H1 (cell line): ENCODE data around the gene SLC12A5. TPM values are rescaled to one million over a fixed set of nuclear protein-coding genes. Genes with fewer than 3 reads are reported as not detected.

Source experiments
- CTCF ChIA-PET: fragments of 300-600 bp; sonication (Branson Sonifier 250); formaldehyde crosslinking; loops from one replicate; lab custom pipeline; 2021; ENCODE audit not compliant: partially characterized antibody; lab: Charles Lee
- POLR2A ChIA-PET: fragments of 300-600 bp; sonication (Branson Sonifier 250); formaldehyde crosslinking; loops from one replicate; lab custom pipeline; 2021; ENCODE audit warnings: inconsistent platforms; ENCODE audit not compliant: partially characterized antibody; lab: Charles Lee
- DNase-seq, 2 experiments: peaks; one replicate each; pipeline versions ENCODE4 v3.0.0 to v3.0.0-alpha.2; 2010 to 2022; ENCODE audit warnings: low spot score in 2 of 2, low read depth in 1 of 2, mixed read lengths in 1 of 2
- FAIRE-seq: peaks from 2 replicates; lab custom pipeline; 2011; peaks lifted over from hg19 to GRCh38; lab: Jason Lieb, UNC
- H2AFZ ChIP-seq: 2 replicates; pipeline ENCODE4 v1.8.1; 2012; ENCODE audit warnings: low read length, inconsistent platforms
- H2AK5ac ChIP-seq: 2 replicates; pipeline ENCODE4 v1.6.1; 2013; ENCODE audit warnings: low read depth, low read length
- H2BK120ac ChIP-seq: replicated peaks from 2 replicates; pipeline ENCODE3; 2013; ENCODE audit warnings: low read depth, low read length, inconsistent platforms
- H2BK12ac ChIP-seq: 2 replicates; pipeline ENCODE4 v1.6.1; 2013; ENCODE audit warnings: low read depth, low read length
- H2BK15ac ChIP-seq: 2 replicates; pipeline ENCODE4 v1.6.1; 2013; ENCODE audit warnings: low read length
- H2BK20ac ChIP-seq: 2 replicates; pipeline ENCODE4 v1.6.1; 2013; ENCODE audit warnings: low read length
- H2BK5ac ChIP-seq: 2 replicates; pipeline ENCODE4 v1.6.1; 2013; ENCODE audit warnings: low read depth, low read length
- H3K14ac ChIP-seq: 2 replicates; pipeline ENCODE4 v1.6.1; 2013; ENCODE audit warnings: inconsistent platforms; ENCODE audit not compliant: insufficient read length
- H3K18ac ChIP-seq: 2 replicates; pipeline ENCODE4 v1.6.1; 2013; ENCODE audit warnings: low read length; ENCODE audit errors: extremely low read depth
- H3K23ac ChIP-seq: 2 replicates; pipeline ENCODE4 v1.6.1; 2013; ENCODE audit warnings: inconsistent platforms; ENCODE audit not compliant: insufficient read length
- H3K23me2 ChIP-seq: 2 replicates; pipeline ENCODE4 v1.6.1; 2013; ENCODE audit warnings: low read depth, low read length
- H3K27ac ChIP-seq: 2 replicates; pipeline ENCODE4 v1.6.1; 2011; ENCODE audit warnings: low read depth, low read length, inconsistent platforms
- H3K27me3 ChIP-seq, 4 experiments: replicated peaks in 1 of 4; 1 replicate in 1 of 4; 2 replicates in 3 of 4; pipeline versions ENCODE4 v1.6.1 to v1.8.1; 2011 to 2013; ENCODE audit warnings: low read length in 3 of 4, mild to moderate bottlenecking in 3 of 4, inconsistent platforms in 2 of 4, mixed read lengths in 2 of 4, moderate library complexity in 1 of 4; ENCODE audit not compliant: control insufficient read depth in 3 of 4, insufficient read depth in 3 of 4; ENCODE audit errors: extremely low read depth in 1 of 4
- H3K36me3 ChIP-seq, 4 experiments: 2 replicates each; pipeline versions ENCODE4 v1.6.1 to v1.8.1; 2011 to 2013; ENCODE audit warnings: mild to moderate bottlenecking in 4 of 4, low read length in 3 of 4, moderate library complexity in 2 of 4, control low read depth in 1 of 4, inconsistent platforms in 1 of 4; ENCODE audit not compliant: insufficient read depth in 4 of 4, control insufficient read depth in 2 of 4
- H3K4ac ChIP-seq: replicated peaks from 2 replicates; pipeline ENCODE3; 2013; ENCODE audit warnings: low read length, low read depth, mixed read lengths, inconsistent platforms; ENCODE audit not compliant: insufficient read length
- H3K4me1 ChIP-seq, 4 experiments: replicated peaks in 1 of 4; 1 replicate in 1 of 4; 2 replicates in 3 of 4; pipeline versions ENCODE4 v1.6.1 to v1.8.1; 2011 to 2013; ENCODE audit warnings: low read length in 3 of 4, inconsistent platforms in 2 of 4, mixed read lengths in 1 of 4; ENCODE audit not compliant: insufficient read depth in 4 of 4, control insufficient read depth in 3 of 4
- H3K4me2 ChIP-seq, 2 experiments: 2 replicates each; pipeline versions ENCODE4 v1.6.1 to v1.8.1; 2011 to 2013; ENCODE audit warnings: low read depth in 2 of 2, low read length in 2 of 2, control low read depth in 1 of 2, inconsistent platforms in 1 of 2, mild to moderate bottlenecking in 1 of 2; ENCODE audit not compliant: insufficient read depth in 1 of 2
- H3K4me3 ChIP-seq, 4 experiments: fragments of 200-600, 300-600 bp in 1 of 4; sonication (generic), shearing (Covaris generic), sonication (Bioruptor Twin) in 1 of 4; 2 replicates each; pipeline versions ENCODE4 v1.5.1 to v1.8.1; 2011 to 2016; ENCODE audit warnings: low read length in 4 of 4, low read depth in 3 of 4, control low read depth in 2 of 4, inconsistent platforms in 2 of 4, mild to moderate bottlenecking in 2 of 4, mixed read lengths in 1 of 4, moderate library complexity in 1 of 4; ENCODE audit not compliant: insufficient read depth in 2 of 4; ENCODE audit errors: extremely low read depth in 1 of 4
- H3K56ac ChIP-seq: replicated peaks from 2 replicates; pipeline ENCODE3; 2013; ENCODE audit warnings: low read depth, mild to moderate bottlenecking, mixed read lengths, low read length, inconsistent platforms; ENCODE audit not compliant: insufficient read length
- H3K79me1 ChIP-seq: 2 replicates; pipeline ENCODE4 v1.6.1; 2013; ENCODE audit warnings: low read depth, low read length, control low read depth
- H3K79me2 ChIP-seq, 2 experiments: 2 replicates each; pipeline versions ENCODE4 v1.6.1 to v1.8.1; 2012 to 2013; ENCODE audit warnings: low read length in 2 of 2, mild to moderate bottlenecking in 2 of 2, inconsistent platforms in 1 of 2; ENCODE audit not compliant: insufficient read depth in 2 of 2, control insufficient read depth in 1 of 2
- H3K9ac ChIP-seq, 4 experiments: replicated peaks in 1 of 4; 1 replicate in 1 of 4; 2 replicates in 3 of 4; pipeline versions ENCODE4 v1.6.1 to v1.8.1; 2011 to 2013; ENCODE audit warnings: low read depth in 3 of 4, low read length in 3 of 4, control low read depth in 2 of 4, mild to moderate bottlenecking in 2 of 4, moderate library complexity in 2 of 4, inconsistent platforms in 1 of 4; ENCODE audit errors: extremely low read depth in 1 of 4
- H3K9me3 ChIP-seq, 2 experiments: 2 replicates each; pipeline versions ENCODE4 v1.6.1 to v1.8.1; 2012 to 2013; ENCODE audit warnings: mild to moderate bottlenecking in 2 of 2, moderate library complexity in 2 of 2, control low read depth in 1 of 2, inconsistent platforms in 1 of 2, low read depth in 1 of 2, low read length in 1 of 2, mixed read lengths in 1 of 2; ENCODE audit not compliant: insufficient read depth in 2 of 2
- H4K20me1 ChIP-seq, 2 experiments: replicated peaks in 1 of 2; 2 replicates each; pipeline versions ENCODE3 to v1.8.1; 2011 to 2013; ENCODE audit warnings: inconsistent platforms in 2 of 2, low read length in 2 of 2, mild to moderate bottlenecking in 1 of 2; ENCODE audit not compliant: insufficient read depth in 2 of 2, control insufficient read depth in 1 of 2
- H4K5ac ChIP-seq: 2 replicates; pipeline ENCODE4 v1.6.1; 2013; ENCODE audit warnings: low read length, low read depth, mixed read lengths, inconsistent platforms; ENCODE audit not compliant: insufficient read length
- H4K8ac ChIP-seq: 2 replicates; pipeline ENCODE4 v1.8.0; 2013; ENCODE audit warnings: mild to moderate bottlenecking, moderate library complexity, low read length, inconsistent platforms; ENCODE audit not compliant: insufficient read depth; ENCODE audit errors: extremely low read depth
- H4K91ac ChIP-seq: replicated peaks from 2 replicates; pipeline ENCODE3; 2013; ENCODE audit warnings: low read length, mixed read lengths, inconsistent platforms; ENCODE audit not compliant: insufficient read length
- ASH2L ChIP-seq: fragments of 200-600, 300-600 bp; sonication (generic); IDR thresholded peaks from one replicate; pipeline ENCODE4 v1.7.1; 2017; ENCODE audit warnings: low read length
- ATF2 ChIP-seq: IDR thresholded peaks from 2 replicates; pipeline ENCODE4 v1.6.1; 2012; ENCODE audit warnings: low read length, inconsistent platforms
- BACH1 ChIP-seq: IDR thresholded peaks from 2 replicates; pipeline ENCODE4 v1.6.1; 2012; ENCODE audit warnings: low read length, improper control_type of control experiment
- EGR1 ChIP-seq: IDR thresholded peaks from 2 replicates; pipeline ENCODE4 v1.6.1; 2011; ENCODE audit warnings: low read depth, low read length, borderline replicate concordance
- HDAC2 ChIP-seq, 2 experiments: fragments of 300-600 bp in 1 of 2; sonication (generic) in 1 of 2; IDR thresholded peaks; 2 replicates each; pipeline ENCODE4 v1.6.1; 2011 to 2012; ENCODE audit warnings: low read depth in 2 of 2, low read length in 2 of 2, mild to moderate bottlenecking in 2 of 2, moderate library complexity in 2 of 2, borderline replicate concordance in 1 of 2, inconsistent platforms in 1 of 2
- HDAC6 ChIP-seq: IDR thresholded peaks from one replicate; pipeline ENCODE4 v1.7.1; 2012; ENCODE audit warnings: low read depth, mild to moderate bottlenecking, inconsistent platforms, low read length, moderate library complexity
- SIX5 ChIP-seq: IDR thresholded peaks from 2 replicates; pipeline ENCODE4 v1.6.1; 2011; ENCODE audit warnings: mild to moderate bottlenecking, low read depth, low read length
- SRF ChIP-seq: IDR thresholded peaks from 2 replicates; pipeline ENCODE4 v1.6.1; 2011; ENCODE audit warnings: mild to moderate bottlenecking, low read depth, low read length, moderate library complexity
- YY1 ChIP-seq: IDR thresholded peaks from 2 replicates; pipeline ENCODE4 v1.6.1; 2011; ENCODE audit warnings: low read depth, mild to moderate bottlenecking, low read length
- WGBS, 2 experiments: shearing (Covaris generic) in 1 of 2; methylation state at CpG; one replicate each; pipeline versions ENCODE4 v1.1.6 to v1.1.7; 2013 to 2015; ENCODE audit warnings: low lambda C conversion rate in 2 of 2, mixed read lengths in 2 of 2, inconsistent platforms in 1 of 2, low coverage in 1 of 2, missing lambda C conversion rate in 1 of 2; ENCODE audit not compliant: insufficient replicate concordance in 2 of 2, insufficient coverage in 1 of 2, insufficient read length in 1 of 2; ENCODE audit errors: extremely low coverage in 1 of 2, missing lambda C conversion rate in 1 of 2; 5-methylcytosine and 5-hydroxymethylcytosine counted together
- polyA plus RNA-seq, 7 experiments: library from polyadenylated mRNA; depleted of rRNA in 3 of 7; stranded (reverse) in 5 of 7; unstranded in 2 of 7; fragments of >200 nt in 5 of 7; fragments of 200-250 nt in 2 of 7; gene quantifications; 1 replicate in 5 of 7; 2 replicates in 1 of 7; 4 replicates in 1 of 7; pipeline versions ENCODE4 v1.2.1 to v1.2.3, GENCODE V29; 2011 to 2013; ENCODE audit warnings: missing spikeins in 2 of 7, mixed read lengths in 2 of 7
- total RNA-seq: library from RNA; stranded (reverse); fragmentation: NEBNext Ultra II Directional; extraction: Animal tissue kit (Norgen Biotek cat#: 25700); gene quantifications from 2 replicates; pipeline ENCODE4 v1.2.1, GENCODE V29; 2021

Gene SLC12A5
- total and polyA plus RNA-seq, 2 of the 8 experiments (the other 6 are each of a cell fraction or from before 2014, with no cell fraction given): 1.9 to 7.3 TPM

- Histone ChIP-seq H2AFZ (no peak overlapping the region), H3K23ac (no peak overlapping the region), H3K9me3 (no peaks in the 10 kb centered on the region), H3K36me3 (no peaks in the 10 kb centered on the region), H2BK15ac (no peak overlapping the region), H2BK5ac (no peak overlapping the region), H3K79me2 (peaks cover 17 to 88% of the 10 kb centered on the region in 2 experiments), H3K4me1 (peaks cover 0 to 6% (median 2%) of the 10 kb centered on the region in 4 experiments; a peak in 4 of 7 replicates), H3K4me3 (no peak overlapping the region), H3K4ac (no peak overlapping the region), H3K56ac (no peak overlapping the region), H3K27me3 (no peaks in the 10 kb centered on the region), H3K79me1 (peaks cover 5% of the 10 kb centered on the region; the same call in 1 of the 2 replicates), H3K18ac (no peak overlapping the region), H3K9ac (no peak overlapping the region), H3K27ac (no peak overlapping the region), H2BK120ac (no peak overlapping the region), H3K4me2 (no peak overlapping the region), H3K23me2 (no peaks in the 10 kb centered on the region; the same call in 1 of the 2 replicates), H4K5ac (no peak overlapping the region), H2AK5ac (no peak overlapping the region), H2BK12ac (no peak overlapping the region), H2BK20ac (no peak overlapping the region; the same call in 1 of the 2 replicates), H4K20me1 (peaks cover 13 to 16% of the 10 kb centered on the region in 2 experiments), H4K8ac (no peak overlapping the region), H4K91ac (no peak overlapping the region), H3K14ac (no peak overlapping the region)
- FAIRE-seq: no peak
- no peak for DNase-seq
- WGBS, 2 experiments: 79% methylated on average over 4 of the region's 4 CpGs; no CpG with 5 or more reads in 1 of the 2 experiments
- TF ChIP-seq SRF: no peak
- no peak for TF ChIP-seq SIX5
- TF ChIP-seq ATF2: no peak
- no peak for TF ChIP-seq BACH1
- TF ChIP-seq HDAC6: no peak
- no peak for TF ChIP-seq YY1
- TF ChIP-seq EGR1: no peak
- TF ChIP-seq ASH2L: no peak
- no peak for TF ChIP-seq HDAC2 (IDR thresholded peaks at IDR 0.05; ENCODE audit: borderline replicate concordance in 1 of 2, low read depth in 2 of 2, low read length in 2 of 2)
- CTCF ChIA-PET: interaction anchor here (0.5 to 1.2 kb wide), 6 partner anchors 20 to 89 kb away, joined by 3 to 5 read pairs (median 3); no protein-coding TSS in a partner anchor
- POLR2A ChIA-PET: interaction anchor here (0.6 to 3.0 kb wide), 5 partner anchors 11 to 1597 kb away, joined by 3 to 8 read pairs (median 3); no protein-coding TSS in a partner anchor
Measured at GRCh38 chr20:46085179-46085851, 56.3 kb downstream of the SLC12A5 start.
